Measurements from ENCODE around the gene NFIA.

DNA sequence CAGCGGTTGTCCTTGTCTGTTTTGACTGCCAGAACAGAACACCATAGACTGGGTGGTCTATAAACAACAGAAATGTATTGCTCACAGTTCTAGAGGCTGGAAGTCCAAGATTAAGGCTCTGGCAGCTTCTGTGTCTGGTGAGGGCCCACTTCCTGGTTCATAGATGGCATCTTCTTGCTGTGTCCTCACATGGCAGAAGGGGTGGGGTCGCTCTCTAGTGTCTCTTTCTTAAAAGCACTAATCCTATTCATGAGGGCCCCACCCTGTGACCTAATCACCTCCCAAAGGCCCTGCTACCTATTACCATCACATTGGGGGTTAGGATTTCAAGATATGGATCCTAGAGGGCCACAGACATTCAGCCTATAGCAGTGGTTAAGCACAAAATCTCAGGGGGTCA lies 304.4 kb downstream of the NFIA start:
- TF ChIP-seq, protein P1, sequence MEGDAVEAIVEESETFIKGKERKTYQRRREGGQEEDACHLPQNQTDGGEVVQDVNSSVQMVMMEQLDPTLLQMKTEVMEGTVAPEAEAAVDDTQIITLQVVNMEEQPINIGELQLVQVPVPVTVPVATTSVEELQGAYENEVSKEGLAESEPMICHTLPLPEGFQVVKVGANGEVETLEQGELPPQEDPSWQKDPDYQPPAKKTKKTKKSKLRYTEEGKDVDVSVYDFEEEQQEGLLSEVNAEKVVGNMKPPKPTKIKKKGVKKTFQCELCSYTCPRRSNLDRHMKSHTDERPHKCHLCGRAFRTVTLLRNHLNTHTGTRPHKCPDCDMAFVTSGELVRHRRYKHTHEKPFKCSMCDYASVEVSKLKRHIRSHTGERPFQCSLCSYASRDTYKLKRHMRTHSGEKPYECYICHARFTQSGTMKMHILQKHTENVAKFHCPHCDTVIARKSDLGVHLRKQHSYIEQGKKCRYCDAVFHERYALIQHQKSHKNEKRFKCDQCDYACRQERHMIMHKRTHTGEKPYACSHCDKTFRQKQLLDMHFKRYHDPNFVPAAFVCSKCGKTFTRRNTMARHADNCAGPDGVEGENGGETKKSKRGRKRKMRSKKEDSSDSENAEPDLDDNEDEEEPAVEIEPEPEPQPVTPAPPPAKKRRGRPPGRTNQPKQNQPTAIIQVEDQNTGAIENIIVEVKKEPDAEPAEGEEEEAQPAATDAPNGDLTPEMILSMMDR (conservative IDR thresholded peaks at IDR 0.05; ENCODE audit: low read depth, low read length): no peak
- no peak for TF ChIP-seq EZH2phosphoT487 (IDR thresholded peaks at IDR 0.05; ENCODE audit: borderline replicate concordance, low read length)

Data from PC-3 (cell line).